Liver (tissue), 2 donors: ENCODE measurements around the gene CA5A.

Experiments
- CTCF ChIP-seq: fragments of 150-350 bp; IDR thresholded peaks from 2 replicates; pipeline ENCODE4 v1.5.1; 2017; ENCODE audit warnings: improper control_type of control experiment, low read depth, low read length; ENCODE audit not compliant: missing input control
- MAX ChIP-seq: IDR thresholded peaks from 2 replicates; pipeline ENCODE4 v1.6.1; 2016; ENCODE audit warnings: antibody characterized with exemption
- REST ChIP-seq: IDR thresholded peaks from 2 replicates; pipeline ENCODE4 v1.6.1; 2016; ENCODE audit warnings: antibody characterized with exemption, mild to moderate bottlenecking
- donor health status: healthy.

GRCh38 chr16:87960296-87960695 is 24.0 kb upstream of the CA5A start:
- TF ChIP-seq REST: no peak
- no peak for TF ChIP-seq MAX
- TF ChIP-seq CTCF: no peak
